Measurements from ENCODE around the gene PARM1.

DNA sequence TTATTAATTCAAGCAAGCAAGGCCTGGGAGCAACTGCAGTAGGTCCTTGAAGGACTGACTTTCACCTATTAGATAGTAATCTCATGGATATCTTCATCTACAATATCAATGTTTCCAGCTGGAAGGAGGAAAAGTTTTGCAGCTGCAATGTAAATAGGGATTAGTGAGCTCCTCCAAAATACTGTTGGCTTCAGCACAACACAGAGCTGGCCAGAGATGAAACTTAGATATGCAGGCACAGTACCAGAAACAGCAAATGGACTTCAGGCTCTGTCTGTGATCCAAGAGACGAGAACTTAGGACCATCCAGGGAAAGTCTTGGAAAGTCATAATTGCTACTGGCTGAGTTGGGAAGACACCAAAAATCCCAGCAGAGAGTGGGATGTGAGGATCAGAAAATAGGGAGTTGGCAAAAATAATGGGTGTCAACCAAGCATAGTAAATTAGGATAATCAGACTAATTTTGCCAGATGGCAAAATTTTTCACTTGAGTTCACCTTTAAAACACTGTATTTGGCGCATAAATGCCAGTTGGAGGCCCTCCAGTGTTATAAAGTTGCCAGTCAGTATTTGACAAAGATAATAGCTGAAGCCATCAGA lies 57.5 kb downstream of the PARM1 start:
- TF ChIP-seq, protein P1, sequence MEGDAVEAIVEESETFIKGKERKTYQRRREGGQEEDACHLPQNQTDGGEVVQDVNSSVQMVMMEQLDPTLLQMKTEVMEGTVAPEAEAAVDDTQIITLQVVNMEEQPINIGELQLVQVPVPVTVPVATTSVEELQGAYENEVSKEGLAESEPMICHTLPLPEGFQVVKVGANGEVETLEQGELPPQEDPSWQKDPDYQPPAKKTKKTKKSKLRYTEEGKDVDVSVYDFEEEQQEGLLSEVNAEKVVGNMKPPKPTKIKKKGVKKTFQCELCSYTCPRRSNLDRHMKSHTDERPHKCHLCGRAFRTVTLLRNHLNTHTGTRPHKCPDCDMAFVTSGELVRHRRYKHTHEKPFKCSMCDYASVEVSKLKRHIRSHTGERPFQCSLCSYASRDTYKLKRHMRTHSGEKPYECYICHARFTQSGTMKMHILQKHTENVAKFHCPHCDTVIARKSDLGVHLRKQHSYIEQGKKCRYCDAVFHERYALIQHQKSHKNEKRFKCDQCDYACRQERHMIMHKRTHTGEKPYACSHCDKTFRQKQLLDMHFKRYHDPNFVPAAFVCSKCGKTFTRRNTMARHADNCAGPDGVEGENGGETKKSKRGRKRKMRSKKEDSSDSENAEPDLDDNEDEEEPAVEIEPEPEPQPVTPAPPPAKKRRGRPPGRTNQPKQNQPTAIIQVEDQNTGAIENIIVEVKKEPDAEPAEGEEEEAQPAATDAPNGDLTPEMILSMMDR (IDR thresholded peaks at IDR 0.05) = no peak
- TF ChIP-seq POLR2A (IDR thresholded peaks at IDR 0.05) = no peak

Measured in Peyer's patch (tissue), 4 donors.